HCT116 (cell line): ENCODE measurements around the gene PWP1. TPM values are rescaled to one million over a fixed set of nuclear protein-coding genes. Genes with fewer than 3 reads are reported as not detected.

Experiments
- ATAC-seq: fragments of 200-7000 bp; cut with Tn5 transposase; 2 replicates; pipeline ENCODE4 v1.9.1; 2020; ENCODE audit warnings: mild to moderate bottlenecking, moderate library complexity
- BruUV-seq: library from RNA; stranded (reverse); fragments of 400-500 nt; replicated peaks from 2 replicates; lab custom pipeline; 2021; lab: Mats Ljungman, UMichigan
- CTCF ChIA-PET: fragments of 300-600 bp; sonication (Branson Sonifier 250); formaldehyde crosslinking; loops from one replicate; lab custom pipeline; 2021; ENCODE audit warnings: antibody characterized with exemption; lab: Charles Lee
- POLR2A ChIA-PET: fragments of 300-600, 350-600 bp; sonication (Branson Sonifier 250); formaldehyde crosslinking; loops from one replicate; lab custom pipeline; 2021; ENCODE audit warnings: antibody characterized with exemption; lab: Charles Lee
- RAD21 ChIA-PET, 2 experiments: fragments of 300-600 bp; sonication (Branson Sonifier 250); formaldehyde crosslinking; loops; one replicate each; lab custom pipeline; 2023; ENCODE audit warnings: low total read pairs in 2 of 2; ENCODE audit not compliant: uncharacterized antibody in 2 of 2, unreplicated experiment in 2 of 2, low non-redundant PET in 1 of 2; lab: Charles Lee
- DNase-seq: peaks from one replicate; pipeline ENCODE4 v3.0.0-alpha.2; 2010; ENCODE audit warnings: low read depth, low spot score
- H2AFZ ChIP-seq: fragments of 200-600 bp; shearing (Covaris generic), sonication (generic); 2 replicates; pipeline ENCODE4 v1.6.1; 2017; ENCODE audit warnings: low read depth, mixed run types, mixed read lengths, antibody characterized with exemption, low read length; ENCODE audit not compliant: poor library complexity, severe bottlenecking
- H3K27ac ChIP-seq: 2 replicates; pipeline ENCODE4 v1.5.1; 2012; ENCODE audit warnings: low read depth, low read length
- H3K27me3 ChIP-seq: fragments of 200-600 bp; sonication (generic); 2 replicates; pipeline ENCODE4 v1.6.1; 2016; ENCODE audit warnings: mixed run types, low read length, mixed read lengths; ENCODE audit not compliant: insufficient read depth
- H3K36me3 ChIP-seq, 2 experiments: fragments of 200-500 bp in 1 of 2; fragments of 200-600 bp in 1 of 2; sonication (Bioruptor generic) in 1 of 2; sonication (generic) in 1 of 2; 2 replicates each; pipeline versions ENCODE4 v1.5.1 to v1.6.1; 2014 to 2016; ENCODE audit warnings: low read length in 2 of 2, inconsistent platforms in 1 of 2, mixed read lengths in 1 of 2, mixed run types in 1 of 2; ENCODE audit not compliant: insufficient read depth in 2 of 2, control insufficient read depth in 1 of 2
- H3K4me1 ChIP-seq, 2 experiments: fragments of 200-600 bp in 1 of 2; sonication (generic) in 1 of 2; 2 replicates each; pipeline versions ENCODE4 v1.5.1 to v1.6.1; 2012 to 2017; ENCODE audit warnings: low read length in 2 of 2, inconsistent platforms in 1 of 2, mild to moderate bottlenecking in 1 of 2, mixed read lengths in 1 of 2, mixed run types in 1 of 2, moderate library complexity in 1 of 2; ENCODE audit not compliant: insufficient read depth in 2 of 2, control insufficient read depth in 1 of 2
- H3K4me2 ChIP-seq: fragments of 200-600 bp; sonication (generic); 2 replicates; pipeline ENCODE4 v1.6.1; 2017; ENCODE audit warnings: mixed run types, low read length, mixed read lengths
- H3K4me3 ChIP-seq, 2 experiments: fragments of 200-600 bp in 1 of 2; sonication (generic) in 1 of 2; replicated peaks in 1 of 2; 2 replicates each; pipeline ENCODE4 v1.5.1; 2011 to 2016; ENCODE audit warnings: low read length in 2 of 2, control low read depth in 1 of 2, low read depth in 1 of 2, mild to moderate bottlenecking in 1 of 2, mixed read lengths in 1 of 2, mixed run types in 1 of 2
- H3K79me2 ChIP-seq: fragments of 200-600 bp; sonication (generic); 2 replicates; pipeline ENCODE4 v1.6.1; 2017; ENCODE audit warnings: mild to moderate bottlenecking, mixed run types, low read length, moderate library complexity, mixed read lengths; ENCODE audit not compliant: insufficient read depth
- H3K9ac ChIP-seq: fragments of 200-600 bp; sonication (generic); 2 replicates; pipeline ENCODE4 v1.6.1; 2016; ENCODE audit warnings: low read length, mixed read lengths
- H3K9me2 ChIP-seq: fragments of 200-600 bp; sonication (generic), shearing (Covaris generic); 2 replicates; pipeline ENCODE4 v1.6.1; 2017; ENCODE audit warnings: mixed run types, mild to moderate bottlenecking, moderate library complexity; ENCODE audit not compliant: insufficient read depth
- H3K9me3 ChIP-seq, 2 experiments: fragments of 200-500 bp in 1 of 2; fragments of 200-600 bp in 1 of 2; sonication (Bioruptor generic) in 1 of 2; sonication (generic) in 1 of 2; 2 replicates each; pipeline ENCODE4 v1.6.1; 2014 to 2017; ENCODE audit warnings: low read length in 2 of 2, mixed read lengths in 2 of 2, inconsistent platforms in 1 of 2, low read depth in 1 of 2, mild to moderate bottlenecking in 1 of 2, mixed run types in 1 of 2, moderate library complexity in 1 of 2; ENCODE audit not compliant: control insufficient read depth in 1 of 2, insufficient read depth in 1 of 2
- H4K20me1 ChIP-seq: fragments of 200-600 bp; sonication (generic), shearing (Covaris generic); 2 replicates; pipeline ENCODE4 v1.6.1; 2017; ENCODE audit warnings: mixed run types, mild to moderate bottlenecking, moderate library complexity; ENCODE audit not compliant: insufficient read depth
- CBX3 ChIP-seq: IDR thresholded peaks from 2 replicates; pipeline ENCODE4 v1.6.1; 2012; ENCODE audit warnings: low read depth
- CEBPB ChIP-seq: IDR thresholded peaks from 2 replicates; pipeline ENCODE4 v1.6.1; 2012; ENCODE audit warnings: low read depth
- CTCF ChIP-seq, 3 experiments: fragments of 200-600 bp in 1 of 3; sonication (generic) in 1 of 3; IDR thresholded peaks in 2 of 3; conservative IDR thresholded peaks in 1 of 3; 2 replicates each; pipeline ENCODE4 v1.5.1; 2012 to 2017; ENCODE audit warnings: low read depth in 2 of 3, low read length in 2 of 3, antibody characterized with exemption in 1 of 3, borderline replicate concordance in 1 of 3, control low read depth in 1 of 3, mild to moderate bottlenecking in 1 of 3, mixed read lengths in 1 of 3, mixed run types in 1 of 3, moderate library complexity in 1 of 3; ENCODE audit not compliant: insufficient read depth in 1 of 3
- EGR1 ChIP-seq: IDR thresholded peaks from 2 replicates; pipeline ENCODE4 v1.6.1; 2012; ENCODE audit warnings: low read depth
- ELF1 ChIP-seq: IDR thresholded peaks from 2 replicates; pipeline ENCODE4 v1.6.1; 2012; ENCODE audit warnings: low read depth, borderline replicate concordance
- EZH2 ChIP-seq: fragments of 200-600 bp; sonication (generic); IDR thresholded peaks from 2 replicates; pipeline ENCODE4 v1.6.1; 2017; ENCODE audit warnings: antibody characterized with exemption, mixed run types
- EZH2phosphoT487 ChIP-seq: fragments of 200-600 bp; IDR thresholded peaks from 2 replicates; pipeline ENCODE4 v1.6.1; 2018; ENCODE audit warnings: antibody characterized with exemption, borderline replicate concordance
- FOSL1 ChIP-seq: IDR thresholded peaks from 2 replicates; pipeline ENCODE4 v1.6.1; 2012; ENCODE audit warnings: low read depth
- JUND ChIP-seq: IDR thresholded peaks from 2 replicates; pipeline ENCODE4 v1.6.1; 2012
- POLR2AphosphoS5 ChIP-seq: IDR thresholded peaks from 2 replicates; pipeline ENCODE4 v1.6.1; 2011; ENCODE audit warnings: mild to moderate bottlenecking, low read depth, low read length, moderate library complexity
- SIN3A ChIP-seq: IDR thresholded peaks from 2 replicates; pipeline ENCODE4 v1.6.1; 2012; ENCODE audit warnings: low read depth
- SP1 ChIP-seq: IDR thresholded peaks from 2 replicates; pipeline ENCODE4 v1.6.1; 2012; ENCODE audit warnings: low read depth
- SRF ChIP-seq: IDR thresholded peaks from 2 replicates; pipeline ENCODE4 v1.6.1; 2012; ENCODE audit warnings: low read depth
- TCF7L2 ChIP-seq: IDR thresholded peaks from 2 replicates; pipeline ENCODE4 v1.7.0; 2011; ENCODE audit warnings: borderline replicate concordance, inconsistent platforms; ENCODE audit not compliant: insufficient read depth, insufficient read length; ENCODE audit errors: extremely low read depth
- YY1 ChIP-seq: IDR thresholded peaks from 2 replicates; pipeline ENCODE4 v1.6.1; 2011; ENCODE audit warnings: low read length, low read depth, moderate library complexity, mild to moderate bottlenecking; ENCODE audit not compliant: insufficient replicate concordance; ENCODE audit errors: extremely low read depth
- ZFX ChIP-seq: fragments of 450-650 bp; IDR thresholded peaks from 2 replicates; pipeline ENCODE4 v1.6.1; 2017
- intact Hi-C: fragments of 100-400 bp; cut with micrococcal nuclease; formaldehyde crosslinking; loops from 2 replicates; pipeline ENCODE4 v1.10.0; 2022
- total RNA-seq: library from RNA; stranded (reverse); gene quantifications from one replicate; pipeline ENCODE4 v1.2.1, GENCODE V29; 2021; ENCODE audit not compliant: unreplicated experiment
- TF ChIP-seq, protein P1 (sequence below): IDR thresholded peaks from 2 replicates; pipeline ENCODE4 v1.6.1; 2011; ENCODE audit warnings: mild to moderate bottlenecking, low read length, moderate library complexity; ENCODE audit not compliant: insufficient replicate concordance; ENCODE audit errors: extremely low read depth
- TF ChIP-seq, protein P2 (sequence below): IDR thresholded peaks from 2 replicates; pipeline ENCODE4 v1.6.1; 2012; ENCODE audit warnings: low read depth
- TF ChIP-seq, protein P3 (sequence below): IDR thresholded peaks from 2 replicates; pipeline ENCODE4 v1.6.1; 2012
- TF ChIP-seq, protein P4 (sequence below): IDR thresholded peaks from 2 replicates; pipeline ENCODE4 v1.6.1; 2012

PWP1 gene
- total RNA-seq, 1 experiment from 2014 or later: 48.2 TPM

GRCh38 chr12:107759410-107759809 is 73.8 kb downstream of the PWP1 start:
- H3K4me2 ChIP-seq: peak overlapping the region; percentile 79
- no TSS peak for BruUV-seq
- DNase-seq: peak; percentile 47
- no peak overlapping the region for H2AFZ ChIP-seq
- peak overlapping the region; percentile 77 for H3K9ac ChIP-seq
- no peaks in the 10 kb centered on the region for H4K20me1 ChIP-seq
- no peaks in the 10 kb centered on the region for H3K27me3 ChIP-seq
- peak overlapping the region; percentile 85 to 91 for H3K4me3 ChIP-seq
- ChIA-PET RAD21 (no interaction called here), POLR2A (interaction anchor here (1.3 to 1.6 kb wide), 2 partner anchors 15 to 83 kb away, joined by 3 read pairs; no protein-coding TSS in a partner anchor), CTCF (interaction anchor here (0.9 kb wide), 1 partner anchor 126 kb away, joined by 3 read pairs; no protein-coding TSS in a partner anchor)
- intact Hi-C loops: no loop called here
- H3K9me3 ChIP-seq: no peaks in the 10 kb centered on the region
- H3K9me2 ChIP-seq: no peaks in the 10 kb centered on the region
- peaks cover 44% of the 10 kb centered on the region for H3K79me2 ChIP-seq
- H3K4me1 ChIP-seq: peaks cover 8 to 21% of the 10 kb centered on the region in 2 experiments
- peaks cover 25% of the 10 kb centered on the region in 2 experiments; a peak in 3 of 4 replicates for H3K36me3 ChIP-seq
- TF ChIP-seq CEBPB (0 out of 2 replicates have a peak, but pooled peaks have one; percentile 12), ELF1 (no peak), EZH2phosphoT487 (no peak), FOSL1 (peak; percentile 70), YY1 (no peak), ZFX (no peak), EZH2 (no peak), JUND (peak; percentile 67), SIN3A (no peak), CTCF (IDR thresholded peaks at IDR 0.05 in 2 of 3, conservative IDR thresholded peaks at IDR 0.05 in 1 of 3; ENCODE audit: borderline replicate concordance in 1 of 3, insufficient read depth in 1 of 3, low read depth in 2 of 3, low read length in 2 of 3) (no peak), POLR2AphosphoS5 (no peak), SP1 (0 out of 2 replicates have a peak, but pooled peaks have one; percentile 17), EGR1 (no peak), TCF7L2 (no peak), CBX3 (peak; percentile 39; the same call in 1 of the 2 replicates), SRF (no peak)
- TF ChIP-seq, protein P1, sequence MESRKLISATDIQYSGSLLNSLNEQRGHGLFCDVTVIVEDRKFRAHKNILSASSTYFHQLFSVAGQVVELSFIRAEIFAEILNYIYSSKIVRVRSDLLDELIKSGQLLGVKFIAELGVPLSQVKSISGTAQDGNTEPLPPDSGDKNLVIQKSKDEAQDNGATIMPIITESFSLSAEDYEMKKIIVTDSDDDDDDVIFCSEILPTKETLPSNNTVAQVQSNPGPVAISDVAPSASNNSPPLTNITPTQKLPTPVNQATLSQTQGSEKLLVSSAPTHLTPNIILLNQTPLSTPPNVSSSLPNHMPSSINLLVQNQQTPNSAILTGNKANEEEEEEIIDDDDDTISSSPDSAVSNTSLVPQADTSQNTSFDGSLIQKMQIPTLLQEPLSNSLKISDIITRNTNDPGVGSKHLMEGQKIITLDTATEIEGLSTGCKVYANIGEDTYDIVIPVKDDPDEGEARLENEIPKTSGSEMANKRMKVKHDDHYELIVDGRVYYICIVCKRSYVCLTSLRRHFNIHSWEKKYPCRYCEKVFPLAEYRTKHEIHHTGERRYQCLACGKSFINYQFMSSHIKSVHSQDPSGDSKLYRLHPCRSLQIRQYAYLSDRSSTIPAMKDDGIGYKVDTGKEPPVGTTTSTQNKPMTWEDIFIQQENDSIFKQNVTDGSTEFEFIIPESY: no peak
- TF ChIP-seq, protein P2, sequence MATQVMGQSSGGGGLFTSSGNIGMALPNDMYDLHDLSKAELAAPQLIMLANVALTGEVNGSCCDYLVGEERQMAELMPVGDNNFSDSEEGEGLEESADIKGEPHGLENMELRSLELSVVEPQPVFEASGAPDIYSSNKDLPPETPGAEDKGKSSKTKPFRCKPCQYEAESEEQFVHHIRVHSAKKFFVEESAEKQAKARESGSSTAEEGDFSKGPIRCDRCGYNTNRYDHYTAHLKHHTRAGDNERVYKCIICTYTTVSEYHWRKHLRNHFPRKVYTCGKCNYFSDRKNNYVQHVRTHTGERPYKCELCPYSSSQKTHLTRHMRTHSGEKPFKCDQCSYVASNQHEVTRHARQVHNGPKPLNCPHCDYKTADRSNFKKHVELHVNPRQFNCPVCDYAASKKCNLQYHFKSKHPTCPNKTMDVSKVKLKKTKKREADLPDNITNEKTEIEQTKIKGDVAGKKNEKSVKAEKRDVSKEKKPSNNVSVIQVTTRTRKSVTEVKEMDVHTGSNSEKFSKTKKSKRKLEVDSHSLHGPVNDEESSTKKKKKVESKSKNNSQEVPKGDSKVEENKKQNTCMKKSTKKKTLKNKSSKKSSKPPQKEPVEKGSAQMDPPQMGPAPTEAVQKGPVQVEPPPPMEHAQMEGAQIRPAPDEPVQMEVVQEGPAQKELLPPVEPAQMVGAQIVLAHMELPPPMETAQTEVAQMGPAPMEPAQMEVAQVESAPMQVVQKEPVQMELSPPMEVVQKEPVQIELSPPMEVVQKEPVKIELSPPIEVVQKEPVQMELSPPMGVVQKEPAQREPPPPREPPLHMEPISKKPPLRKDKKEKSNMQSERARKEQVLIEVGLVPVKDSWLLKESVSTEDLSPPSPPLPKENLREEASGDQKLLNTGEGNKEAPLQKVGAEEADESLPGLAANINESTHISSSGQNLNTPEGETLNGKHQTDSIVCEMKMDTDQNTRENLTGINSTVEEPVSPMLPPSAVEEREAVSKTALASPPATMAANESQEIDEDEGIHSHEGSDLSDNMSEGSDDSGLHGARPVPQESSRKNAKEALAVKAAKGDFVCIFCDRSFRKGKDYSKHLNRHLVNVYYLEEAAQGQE: no peak
- TF ChIP-seq, protein P3, sequence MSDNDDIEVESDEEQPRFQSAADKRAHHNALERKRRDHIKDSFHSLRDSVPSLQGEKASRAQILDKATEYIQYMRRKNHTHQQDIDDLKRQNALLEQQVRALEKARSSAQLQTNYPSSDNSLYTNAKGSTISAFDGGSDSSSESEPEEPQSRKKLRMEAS: peak; percentile 35; the same call in 1 of the 2 replicates
- TF ChIP-seq, protein P4, sequence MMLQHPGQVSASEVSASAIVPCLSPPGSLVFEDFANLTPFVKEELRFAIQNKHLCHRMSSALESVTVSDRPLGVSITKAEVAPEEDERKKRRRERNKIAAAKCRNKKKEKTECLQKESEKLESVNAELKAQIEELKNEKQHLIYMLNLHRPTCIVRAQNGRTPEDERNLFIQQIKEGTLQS: 0 out of 2 replicates have a peak, but pooled peaks have one; percentile 27
- TF ChIP-seq, all 23 proteins: peak for 7
- H3K27ac ChIP-seq: peak overlapping the region; percentile 72; the same call in 1 of the 2 replicates
- peak; percentile 33 for ATAC-seq
